ENCODE measurements around the gene OTUB1.
"Not testable (repeated sequence)": the region's sequence is repeated elsewhere in the genome, so short reads cannot be mapped to it uniquely, and the experiment has no call there.

The OTUB1 gene

GRCh38 chr11:63951779-63952536 lies 34.3 kb upstream of the OTUB1 start:
- no peak overlapping the region for H3K27ac ChIP-seq (ENCODE audit: insufficient read depth, low read length, poor library complexity, severe bottlenecking)
- DNase-seq, result no peak
- no peak overlapping the region for H3K4me3 ChIP-seq (ENCODE audit: insufficient read depth, low read depth, low read length, poor library complexity, severe bottlenecking)
- H3K4me1 ChIP-seq (ENCODE audit: control insufficient read depth, insufficient read depth, low read length, poor library complexity, severe bottlenecking), result peaks cover 8% of the 10 kb centered on the region
- peaks cover 16% of the 10 kb centered on the region for H3K36me3 ChIP-seq (ENCODE audit: control insufficient read depth, insufficient read depth, low read length)
- H3K27me3 ChIP-seq (replicated peaks; ENCODE audit: control insufficient read depth, insufficient read depth, low read length, poor library complexity, severe bottlenecking), result no peaks in the 10 kb centered on the region
- H3K9me3 ChIP-seq (ENCODE audit: control insufficient read depth, low read length), result no peaks in the 10 kb centered on the region

- H3K27me3 ChIP-seq (replicated peaks; ENCODE audit: control insufficient read depth, insufficient read depth, low read length, poor library complexity, severe bottlenecking), result no peaks in the 10 kb centered on the region
- peaks cover 16% of the 10 kb centered on the region for H3K36me3 ChIP-seq (ENCODE audit: control insufficient read depth, insufficient read depth, low read length)
- no peak overlapping the region for H3K27ac ChIP-seq (ENCODE audit: insufficient read depth, low read length, poor library complexity, severe bottlenecking)
- peaks cover 8% of the 10 kb centered on the region for H3K4me1 ChIP-seq (ENCODE audit: control insufficient read depth, insufficient read depth, low read length, poor library complexity, severe bottlenecking)
- no peak for DNase-seq
- no peak overlapping the region for H3K4me3 ChIP-seq (ENCODE audit: insufficient read depth, low read depth, low read length, poor library complexity, severe bottlenecking)
- H3K9me3 ChIP-seq (ENCODE audit: control insufficient read depth, low read length), result no peaks in the 10 kb centered on the region
Observed at GRCh38 chr11:63952570-63952969, 33.7 kb upstream of the OTUB1 start.

- Histone ChIP-seq H3K27ac (ENCODE audit: insufficient read depth, low read length, poor library complexity, severe bottlenecking) (no peak overlapping the region), H3K27me3 (replicated peaks; ENCODE audit: control insufficient read depth, insufficient read depth, low read length, poor library complexity, severe bottlenecking) (no peaks in the 10 kb centered on the region), H3K36me3 (ENCODE audit: control insufficient read depth, insufficient read depth, low read length) (peaks cover 14% of the 10 kb centered on the region), H3K4me3 (ENCODE audit: insufficient read depth, low read depth, low read length, poor library complexity, severe bottlenecking) (no peak overlapping the region), H3K4me1 (ENCODE audit: control insufficient read depth, insufficient read depth, low read length, poor library complexity, severe bottlenecking) (peaks cover 7% of the 10 kb centered on the region), H3K9me3 (ENCODE audit: control insufficient read depth, low read length) (no peaks in the 10 kb centered on the region)
- no peak for DNase-seq
Observed at GRCh38 chr11:63958008-63958407, 28.2 kb upstream of the OTUB1 start.

GRCh38 chr11:63961608-63962412 lies 24.4 kb upstream of the OTUB1 start:
- Histone ChIP-seq H3K27me3 (replicated peaks; ENCODE audit: control insufficient read depth, insufficient read depth, low read length, poor library complexity, severe bottlenecking) (no peaks in the 10 kb centered on the region), H3K36me3 (ENCODE audit: control insufficient read depth, insufficient read depth, low read length) (no peaks in the 10 kb centered on the region), H3K9me3 (ENCODE audit: control insufficient read depth, low read length) (no peaks in the 10 kb centered on the region), H3K27ac (ENCODE audit: insufficient read depth, low read length, poor library complexity, severe bottlenecking) (no peak overlapping the region), H3K4me1 (ENCODE audit: control insufficient read depth, insufficient read depth, low read length, poor library complexity, severe bottlenecking) (peaks cover 7% of the 10 kb centered on the region), H3K4me3 (ENCODE audit: insufficient read depth, low read depth, low read length, poor library complexity, severe bottlenecking) (no peak overlapping the region)
- DNase-seq, result no peak

- not testable (repeated sequence) for H3K4me3 ChIP-seq (ENCODE audit: insufficient read depth, low read depth, low read length, poor library complexity, severe bottlenecking); H3K4me1 ChIP-seq (ENCODE audit: control insufficient read depth, insufficient read depth, low read length, poor library complexity, severe bottlenecking); DNase-seq; H3K36me3 ChIP-seq (ENCODE audit: control insufficient read depth, insufficient read depth, low read length); H3K9me3 ChIP-seq (ENCODE audit: control insufficient read depth, low read length); H3K27ac ChIP-seq (ENCODE audit: insufficient read depth, low read length, poor library complexity, severe bottlenecking); H3K27me3 ChIP-seq (replicated peaks; ENCODE audit: control insufficient read depth, insufficient read depth, low read length, poor library complexity, severe bottlenecking)
Observed at GRCh38 chr11:63963895-63964294, 22.3 kb upstream of the OTUB1 start.

GRCh38 chr11:63966444-63966843 lies 19.8 kb upstream of the OTUB1 start:
- DNase-seq, result no peak
- H3K27ac ChIP-seq (ENCODE audit: insufficient read depth, low read length, poor library complexity, severe bottlenecking), result no peak overlapping the region
- no peak overlapping the region for H3K4me3 ChIP-seq (ENCODE audit: insufficient read depth, low read depth, low read length, poor library complexity, severe bottlenecking)
- no peaks in the 10 kb centered on the region for H3K36me3 ChIP-seq (ENCODE audit: control insufficient read depth, insufficient read depth, low read length)
- no peaks in the 10 kb centered on the region for H3K27me3 ChIP-seq (replicated peaks; ENCODE audit: control insufficient read depth, insufficient read depth, low read length, poor library complexity, severe bottlenecking)
- peaks cover 4% of the 10 kb centered on the region for H3K4me1 ChIP-seq (ENCODE audit: control insufficient read depth, insufficient read depth, low read length, poor library complexity, severe bottlenecking)
- H3K9me3 ChIP-seq (ENCODE audit: control insufficient read depth, low read length), result no peaks in the 10 kb centered on the region

GRCh38 chr11:63969461-63969860 lies 16.8 kb upstream of the OTUB1 start:
- no peak overlapping the region for H3K27ac ChIP-seq (ENCODE audit: insufficient read depth, low read length, poor library complexity, severe bottlenecking)
- H3K4me1 ChIP-seq (ENCODE audit: control insufficient read depth, insufficient read depth, low read length, poor library complexity, severe bottlenecking), result no peaks in the 10 kb centered on the region
- peaks cover under 1% of the 10 kb centered on the region for H3K36me3 ChIP-seq (ENCODE audit: control insufficient read depth, insufficient read depth, low read length)
- H3K9me3 ChIP-seq (ENCODE audit: control insufficient read depth, low read length), result no peaks in the 10 kb centered on the region
- H3K27me3 ChIP-seq (replicated peaks; ENCODE audit: control insufficient read depth, insufficient read depth, low read length, poor library complexity, severe bottlenecking), result no peaks in the 10 kb centered on the region
- DNase-seq, result no peak
- H3K4me3 ChIP-seq (ENCODE audit: insufficient read depth, low read depth, low read length, poor library complexity, severe bottlenecking), result no peak overlapping the region

GRCh38 chr11:63970902-63971301 lies 15.3 kb upstream of the OTUB1 start:
- H3K27ac ChIP-seq (ENCODE audit: insufficient read depth, low read length, poor library complexity, severe bottlenecking), result no peak overlapping the region
- H3K4me3 ChIP-seq (ENCODE audit: insufficient read depth, low read depth, low read length, poor library complexity, severe bottlenecking), result no peak overlapping the region
- H3K27me3 ChIP-seq (replicated peaks; ENCODE audit: control insufficient read depth, insufficient read depth, low read length, poor library complexity, severe bottlenecking), result no peaks in the 10 kb centered on the region
- peaks cover 2% of the 10 kb centered on the region for H3K36me3 ChIP-seq (ENCODE audit: control insufficient read depth, insufficient read depth, low read length)
- no peak for DNase-seq
- H3K4me1 ChIP-seq (ENCODE audit: control insufficient read depth, insufficient read depth, low read length, poor library complexity, severe bottlenecking), result peaks cover 5% of the 10 kb centered on the region
- no peaks in the 10 kb centered on the region for H3K9me3 ChIP-seq (ENCODE audit: control insufficient read depth, low read length)

- not testable (repeated sequence) for H3K27me3 ChIP-seq (replicated peaks; ENCODE audit: control insufficient read depth, insufficient read depth, low read length, poor library complexity, severe bottlenecking); H3K27ac ChIP-seq (ENCODE audit: insufficient read depth, low read length, poor library complexity, severe bottlenecking); H3K9me3 ChIP-seq (ENCODE audit: control insufficient read depth, low read length); H3K36me3 ChIP-seq (ENCODE audit: control insufficient read depth, insufficient read depth, low read length); DNase-seq
- Histone ChIP-seq H3K4me1 (ENCODE audit: control insufficient read depth, insufficient read depth, low read length, poor library complexity, severe bottlenecking) (peaks cover 11% of the 10 kb centered on the region), H3K4me3 (ENCODE audit: insufficient read depth, low read depth, low read length, poor library complexity, severe bottlenecking) (peak overlapping the region; percentile 100)
Observed at GRCh38 chr11:63973912-63974258, 12.4 kb upstream of the OTUB1 start.
